ENCODE results near the gene SLAMF6.
"Not testable (repeated sequence)": the region's sequence is repeated elsewhere in the genome, so short reads cannot be mapped to it uniquely, and the experiment has no call there.

SLAMF6 gene

DNA sequence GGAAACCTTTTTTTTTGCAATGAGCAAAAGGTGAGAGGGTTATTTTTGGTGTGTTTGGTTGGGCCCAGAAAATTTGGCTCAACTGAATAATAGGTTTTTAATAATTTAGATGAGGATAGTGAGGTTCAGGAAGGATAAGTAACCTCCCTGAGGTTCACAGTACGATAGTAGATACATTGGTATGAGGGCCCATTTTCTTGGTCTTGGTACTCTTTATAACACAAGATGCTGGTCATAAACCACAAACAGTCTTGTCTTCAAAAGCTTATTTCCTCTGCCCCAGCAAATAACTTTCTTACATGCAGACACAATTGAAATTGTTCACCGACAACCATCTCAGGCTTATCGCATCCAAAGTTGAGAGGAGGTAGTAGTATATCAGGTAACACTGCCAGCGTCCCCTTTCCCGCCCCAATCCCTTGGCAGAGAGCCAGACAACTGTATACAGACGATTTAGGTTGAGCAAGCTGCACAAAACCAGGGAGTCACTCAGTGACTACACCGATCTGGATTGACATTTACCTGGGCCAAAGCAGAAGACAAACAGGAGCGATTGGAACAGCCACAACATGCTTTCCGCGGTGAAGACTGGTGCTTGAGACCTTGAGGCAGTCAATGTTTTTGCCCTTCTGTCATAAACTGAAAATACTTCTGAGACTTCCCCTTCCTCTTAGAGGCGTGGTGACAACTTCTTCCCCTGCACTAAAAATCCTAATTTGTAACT, at the start of gene SLAMF6:
TSS of gene SLAMF6 (minus strand) at position 634 of the 724 bp plus-strand sequence. CDS start at position 571, 63 bp downstream.
- peak; percentile 39 for DNase-seq

DNA sequence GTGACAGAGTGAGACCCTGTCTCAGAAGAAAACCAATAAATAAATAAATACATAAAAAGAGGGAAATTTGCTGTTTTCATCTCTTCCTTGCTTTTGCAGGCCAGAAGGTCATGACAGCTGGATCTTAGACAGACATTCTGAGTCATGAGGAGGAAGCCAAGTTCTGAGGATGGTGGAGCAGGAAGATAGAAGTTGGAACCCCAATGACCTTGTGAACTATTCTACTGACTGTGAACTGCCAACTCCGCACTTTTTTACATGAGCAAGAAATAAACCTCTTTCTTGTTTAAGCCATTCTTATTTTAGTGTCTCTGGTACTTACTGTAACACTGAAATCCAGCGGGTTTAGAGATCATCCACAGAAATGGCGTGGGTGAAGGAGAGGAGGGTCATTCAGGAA, 47.8 kb upstream of the SLAMF6 start:
- DNase-seq = peak; percentile 45

DNA sequence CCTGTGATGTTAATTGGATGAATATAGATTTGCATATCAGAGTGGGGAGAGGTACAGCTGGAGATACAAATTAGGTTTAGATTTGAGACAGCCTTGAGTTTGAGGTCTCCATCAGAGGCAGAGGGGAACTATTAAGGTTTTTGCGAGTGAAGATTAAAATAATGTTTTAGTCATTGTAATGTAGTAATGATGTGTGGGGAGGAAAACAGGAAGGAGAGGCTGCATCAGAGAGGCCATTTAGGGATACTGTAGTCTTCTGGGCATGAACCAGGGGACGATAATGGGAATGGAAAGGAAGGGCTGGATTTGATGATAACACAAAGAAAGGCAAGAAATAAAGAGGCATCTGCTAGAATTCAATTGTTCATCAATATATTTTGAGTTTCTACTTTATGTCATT, 46.8 kb upstream of the SLAMF6 start:
- no peak for DNase-seq

DNA sequence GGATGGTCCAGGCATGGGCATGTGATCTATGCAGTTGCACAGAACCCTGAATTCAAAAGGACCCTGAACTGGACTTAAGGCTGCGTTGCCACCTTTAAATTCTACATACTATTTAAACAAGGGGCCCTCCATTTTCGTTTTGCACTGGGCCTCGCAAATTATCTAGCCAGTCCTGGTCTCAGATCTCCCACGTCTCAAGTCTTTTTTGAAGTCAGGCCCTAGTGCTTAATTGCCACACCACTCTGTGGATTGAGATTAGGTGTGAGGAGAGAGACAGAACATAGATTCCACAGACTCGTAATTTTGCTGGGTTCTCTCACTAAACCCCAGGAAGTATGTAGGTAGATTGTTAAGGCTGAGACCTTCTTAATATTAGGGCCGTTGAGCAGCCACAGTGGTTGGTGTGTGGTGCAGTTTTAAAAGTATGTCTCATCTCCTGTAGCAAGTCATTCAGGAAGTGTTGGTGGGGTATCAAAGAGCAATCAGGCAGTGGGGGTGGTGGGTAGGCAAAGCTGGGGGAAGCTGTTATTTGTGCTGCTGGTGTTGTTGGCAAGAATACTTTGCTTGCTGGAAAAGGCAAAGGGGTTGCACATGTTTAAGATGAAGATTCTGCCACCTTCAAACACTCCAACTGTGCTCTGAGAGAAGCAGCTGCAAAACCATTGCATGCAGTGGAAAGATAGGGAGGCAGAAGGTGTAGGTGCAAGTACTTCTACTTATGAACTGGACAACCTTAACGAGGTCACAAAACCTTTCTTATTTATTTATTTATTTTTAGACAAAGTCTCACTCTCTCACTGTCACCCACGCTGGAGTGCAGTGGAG, 45.0 kb upstream of the SLAMF6 start:
- DNase-seq = no peak

DNA sequence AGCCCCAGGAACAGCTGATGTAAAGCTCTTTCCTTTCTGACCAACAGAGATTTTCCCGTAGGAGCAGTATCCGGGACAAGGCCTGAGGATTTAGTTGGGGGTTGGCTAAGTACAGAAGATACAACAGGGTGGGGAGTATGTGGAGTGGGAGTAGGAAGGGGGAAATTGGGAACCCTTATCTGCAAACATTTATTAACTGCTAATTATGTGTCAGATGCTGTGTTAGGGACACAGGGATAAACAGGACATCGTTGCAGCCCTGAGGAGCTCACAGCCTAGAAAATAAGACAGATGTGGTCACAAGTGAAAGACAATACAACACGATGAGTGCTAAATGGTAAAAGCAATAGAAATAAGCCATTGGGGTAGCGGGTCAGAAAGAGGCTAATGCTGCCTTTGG, 44.3 kb upstream of the SLAMF6 start:
- DNase-seq = no peak

DNA sequence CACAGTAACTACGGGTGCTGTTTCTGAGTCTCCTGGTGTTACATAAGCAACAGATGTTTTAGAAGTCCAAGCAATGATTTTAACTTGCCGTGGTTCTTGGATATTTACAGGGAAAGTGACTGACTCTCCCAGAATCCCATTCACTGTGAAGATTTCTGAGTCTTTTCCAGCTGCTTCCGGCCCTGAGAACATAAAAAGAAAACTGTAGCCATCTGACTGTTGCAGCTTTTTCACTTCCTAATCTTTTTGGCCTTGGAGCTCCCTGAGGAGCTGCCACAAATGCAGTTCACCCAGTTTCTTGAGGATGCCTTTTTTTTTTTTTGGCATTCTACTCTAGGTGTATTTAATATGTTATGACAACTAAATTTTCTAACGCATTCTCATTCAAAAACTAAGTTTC, 42.5 kb upstream of the SLAMF6 start:
- peak; percentile 58 for DNase-seq

DNA sequence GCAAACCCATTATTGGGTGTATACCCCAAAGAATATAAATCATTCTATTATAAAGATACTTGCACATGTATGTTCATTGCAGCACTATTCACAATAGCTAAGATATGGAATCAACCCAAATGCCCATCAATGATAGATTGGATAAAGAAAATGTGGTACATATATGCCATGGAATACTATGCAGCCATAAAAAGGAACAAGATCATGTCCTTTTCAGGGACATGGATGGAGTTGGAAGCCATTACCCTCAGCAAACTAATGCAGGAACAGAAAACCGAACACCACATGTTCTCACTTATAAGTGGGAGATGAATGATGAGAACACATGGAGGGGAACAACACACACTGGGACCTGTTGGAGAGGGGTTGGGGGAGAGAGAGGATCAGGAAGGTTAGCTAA, 40.2 kb upstream of the SLAMF6 start:
- DNase-seq = not testable (repeated sequence)

DNA sequence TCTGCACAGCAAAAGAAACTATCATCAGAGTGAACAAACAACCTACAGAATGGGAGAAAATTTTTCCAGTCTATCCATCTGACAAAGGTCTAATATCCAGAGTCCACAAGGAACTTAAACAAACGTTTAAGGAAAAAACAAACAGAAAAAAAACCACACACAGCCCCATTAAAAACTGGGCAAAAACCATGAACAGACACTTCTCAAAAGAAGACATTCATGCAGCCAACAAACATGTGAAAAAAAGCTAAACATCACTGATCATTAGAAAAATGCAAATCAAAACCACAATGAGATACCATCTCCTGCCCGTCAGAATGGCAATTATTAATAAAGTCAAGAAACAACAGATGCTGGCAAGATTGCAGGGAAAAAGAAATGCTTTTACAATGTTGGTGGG, 39.7 kb upstream of the SLAMF6 start:
- not testable (repeated sequence) for DNase-seq

DNA sequence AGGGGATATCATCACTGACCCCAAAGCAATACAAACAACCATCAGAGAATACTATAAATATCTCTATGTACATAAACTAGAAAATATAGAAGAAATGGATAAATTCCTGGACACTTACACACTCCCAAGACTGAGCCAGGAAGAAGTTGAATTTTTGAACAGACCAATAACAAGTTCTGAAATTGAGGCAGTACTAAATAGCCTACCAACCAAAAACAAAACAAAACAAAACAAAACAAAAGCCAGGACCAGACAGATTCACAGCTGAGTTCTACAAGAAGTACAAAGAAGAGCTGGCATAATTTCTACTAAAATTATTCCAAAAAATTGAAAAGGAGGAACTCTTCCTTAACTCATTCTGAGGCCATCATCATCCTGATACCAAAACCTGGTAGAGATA, 37.8 kb upstream of the SLAMF6 start:
- DNase-seq = no peak

DNA sequence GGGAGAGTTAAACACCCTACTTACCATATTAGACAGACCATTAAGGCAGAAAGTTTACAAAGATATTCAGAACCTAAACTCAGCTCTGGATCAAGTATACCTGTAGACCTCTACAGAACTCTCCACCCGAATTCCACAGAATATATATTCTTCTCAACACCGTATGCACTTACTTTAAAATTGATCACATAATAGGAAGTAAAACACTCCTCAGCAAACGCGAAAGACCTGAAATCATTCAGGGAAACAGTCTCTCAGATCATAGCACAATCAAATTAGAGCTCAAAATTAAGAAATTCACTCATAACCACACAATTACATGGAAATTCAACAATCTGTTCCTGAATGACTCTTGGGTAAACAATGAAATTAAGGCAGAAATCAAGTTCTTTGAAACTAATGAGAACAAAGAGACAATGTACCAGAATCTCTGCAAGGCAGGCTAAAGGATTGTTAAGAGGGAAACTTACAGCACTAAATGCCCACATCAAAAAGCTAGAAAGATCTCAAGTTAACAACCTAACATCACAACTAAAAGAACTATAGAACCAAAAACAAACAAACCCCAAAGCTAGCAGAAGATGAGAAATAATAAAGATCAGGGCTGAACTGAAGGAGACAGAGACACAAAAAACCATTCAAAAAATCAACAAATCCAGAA, 37.1 kb upstream of the SLAMF6 start:
- no peak for DNase-seq

DNA sequence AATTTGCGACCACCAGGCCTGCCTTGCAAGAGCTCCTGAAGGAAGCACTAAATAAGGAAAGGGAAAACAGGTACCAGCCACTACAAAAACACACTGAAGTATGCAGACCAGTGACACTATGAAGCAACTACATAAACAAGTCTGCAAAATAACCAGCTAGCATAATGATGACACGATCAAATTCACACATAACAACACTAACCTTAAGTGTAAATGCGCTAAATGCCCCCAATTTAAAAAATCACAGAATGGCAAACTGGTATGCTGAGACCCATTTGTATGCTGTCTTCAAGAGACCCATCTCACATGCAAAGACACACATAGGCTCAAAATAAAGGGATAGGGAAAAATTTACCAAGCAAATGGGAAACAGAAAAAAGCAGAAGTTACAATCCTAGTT, 36.4 kb upstream of the SLAMF6 start:
- not testable (repeated sequence) for DNase-seq

DNA sequence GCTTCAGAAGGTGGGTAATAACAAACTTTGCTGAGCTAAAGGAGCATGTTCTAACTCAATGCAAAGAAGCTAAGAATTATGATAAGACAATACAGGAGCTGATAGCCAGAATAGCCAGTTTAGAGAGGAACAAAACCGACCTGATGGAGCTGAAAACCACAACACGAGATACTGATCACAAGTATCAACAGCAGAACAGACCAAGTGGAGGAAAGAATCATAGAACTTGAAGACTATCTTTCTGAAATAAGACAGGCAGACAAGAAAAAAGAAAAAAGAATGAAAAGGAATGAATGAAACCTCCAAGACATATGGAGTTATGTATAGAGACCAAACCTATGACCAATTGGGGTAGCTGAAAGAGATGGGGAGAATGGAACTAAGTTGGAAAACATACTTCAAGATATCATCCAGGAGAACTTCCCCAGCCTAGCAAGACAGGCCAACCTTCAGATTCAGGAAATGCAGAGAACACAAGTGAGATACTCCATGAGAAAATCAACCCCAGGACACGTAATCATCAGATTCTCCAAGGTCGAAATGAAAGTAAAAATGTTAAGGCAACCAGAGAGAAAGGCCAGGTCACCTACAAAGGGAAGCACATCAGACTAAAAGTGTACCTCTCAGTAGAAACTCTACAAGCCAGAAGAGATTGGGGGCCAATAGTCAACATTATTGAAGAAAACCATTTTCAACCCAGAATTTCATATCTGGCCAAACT, 35.8 kb upstream of the SLAMF6 start:
- no peak for DNase-seq

DNA sequence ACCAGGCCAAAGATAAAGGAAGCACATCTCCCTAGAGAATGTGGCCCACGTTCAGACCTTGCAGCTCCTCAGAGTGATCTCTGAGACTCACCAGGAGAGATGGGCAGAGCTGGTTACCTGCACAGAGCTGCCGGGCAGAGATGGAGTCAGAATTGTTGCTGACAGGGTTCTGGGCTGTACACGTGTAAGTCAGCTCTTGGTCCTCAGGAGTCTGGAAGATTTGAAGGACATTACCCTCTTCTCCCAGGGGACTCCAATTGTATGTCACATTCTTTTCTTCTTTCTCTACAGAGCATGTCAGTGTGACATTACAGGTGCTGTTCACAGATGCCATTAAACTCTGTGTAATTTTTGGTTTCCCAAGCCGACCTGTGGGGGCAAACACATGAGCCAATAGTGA, 30.7 kb upstream of the SLAMF6 start:
- DNase-seq = no peak

DNA sequence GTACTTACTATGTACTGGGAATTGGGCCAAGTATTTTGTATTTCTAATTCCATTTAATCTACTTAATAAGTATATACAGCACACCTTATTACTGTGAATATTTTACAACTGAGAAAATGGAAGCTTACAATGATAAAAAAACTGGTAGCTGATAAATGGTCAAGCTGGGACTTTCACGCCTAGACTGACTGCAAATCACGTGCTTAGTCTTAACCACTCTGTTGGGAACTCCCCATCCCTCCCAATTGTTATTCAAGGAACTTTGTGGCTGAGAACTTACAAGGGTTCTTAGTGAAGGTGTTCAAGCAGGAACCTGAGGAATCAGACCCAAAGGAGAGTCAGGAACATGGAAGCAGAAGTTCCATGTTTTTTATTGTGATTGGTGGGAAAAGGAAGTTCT, 29.4 kb upstream of the SLAMF6 start:
- no peak for DNase-seq

DNA sequence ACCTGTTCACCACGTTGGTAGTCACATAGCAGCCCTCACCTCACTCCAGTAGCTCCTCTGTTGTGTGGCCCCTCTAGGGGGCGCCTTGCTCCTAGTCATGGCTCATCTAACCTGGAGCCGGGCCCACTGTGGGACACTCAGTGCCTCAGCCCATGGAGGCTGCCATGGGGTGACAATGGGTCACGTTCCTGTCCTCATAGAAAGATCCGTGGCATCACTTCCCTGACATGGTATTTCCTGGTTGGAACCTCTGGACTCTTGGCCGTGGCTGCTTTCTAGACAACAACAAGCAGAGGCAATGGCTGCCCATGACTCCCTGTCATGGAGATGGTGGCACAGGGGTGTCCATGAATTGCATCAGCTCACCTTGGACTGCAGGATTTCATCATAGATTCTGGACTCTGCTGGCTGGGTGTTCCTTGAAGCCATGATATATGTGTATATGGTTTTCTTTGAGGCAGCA, 27.5 kb upstream of the SLAMF6 start:
- no peak for DNase-seq

DNA sequence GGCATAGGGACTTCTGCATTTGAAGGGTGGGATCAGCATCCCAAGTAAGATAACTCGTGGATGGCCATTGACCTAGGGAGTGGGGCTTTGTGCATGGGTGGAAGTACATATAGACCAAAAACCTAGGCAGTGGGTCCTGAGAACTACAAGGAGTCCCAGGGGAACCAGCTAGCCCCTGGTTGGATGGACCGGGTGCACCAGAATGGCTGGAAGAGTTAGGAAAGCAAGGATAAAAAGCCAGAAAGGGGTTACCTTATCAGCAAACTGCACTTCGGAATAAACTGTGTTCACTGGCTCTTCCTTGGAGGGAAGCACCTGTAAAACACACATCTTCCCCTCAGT, 26.6 kb upstream of the SLAMF6 start:
- DNase-seq = no peak

DNA sequence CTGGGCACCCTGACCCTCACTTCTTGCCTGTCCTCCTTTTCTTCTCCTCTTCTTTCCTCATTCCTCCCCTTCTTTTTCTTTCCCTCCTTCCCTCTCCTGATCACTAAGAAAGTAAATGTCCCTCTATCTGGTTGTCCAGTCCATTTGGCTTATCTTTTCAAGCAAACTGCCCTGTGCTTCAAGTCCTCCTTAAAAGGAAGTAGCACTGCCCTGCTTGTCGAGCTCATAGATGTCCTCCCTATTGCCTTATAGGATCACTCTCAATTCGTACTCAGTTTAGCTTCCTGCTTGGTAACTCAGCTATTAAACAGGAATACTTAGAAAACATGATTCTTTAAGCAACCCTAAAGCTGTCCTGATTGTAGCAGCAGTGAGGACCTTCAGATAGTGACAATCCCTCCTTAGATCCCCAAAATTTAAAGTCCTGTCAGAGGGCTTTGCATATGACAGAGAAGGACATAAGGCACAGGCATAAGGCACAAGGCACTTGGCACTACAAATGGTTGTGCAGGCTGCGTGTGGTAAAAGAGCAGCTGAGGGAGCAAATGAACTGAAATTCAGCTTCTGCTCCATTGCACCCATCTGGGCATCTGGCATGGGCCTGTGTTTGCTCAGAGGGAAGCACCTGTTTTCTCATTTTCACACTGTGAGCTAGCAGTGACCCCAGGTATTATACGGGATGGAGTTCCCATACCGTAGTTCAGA, 26.1 kb upstream of the SLAMF6 start:
- DNase-seq = no peak

DNA sequence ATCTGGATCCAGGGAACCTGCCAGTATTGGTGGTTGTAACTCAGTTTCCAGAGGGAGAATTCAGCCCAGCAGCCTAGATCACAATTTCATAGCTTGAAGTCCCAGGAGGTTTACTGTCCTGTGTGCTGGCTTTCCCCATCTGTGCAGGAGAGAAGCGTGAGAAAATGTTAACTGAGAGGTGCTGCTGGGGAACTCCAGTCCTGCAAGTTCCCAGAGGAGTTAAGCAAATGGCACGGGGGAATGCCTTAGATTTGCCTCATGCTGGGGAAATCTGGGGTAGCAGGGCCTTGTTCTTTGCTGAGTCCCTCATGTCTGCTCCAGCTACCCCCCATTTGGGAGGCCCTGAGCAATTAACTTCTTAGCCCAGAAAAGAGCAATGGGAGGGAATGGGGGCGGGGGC, 25.1 kb upstream of the SLAMF6 start:
- no peak for DNase-seq

DNA sequence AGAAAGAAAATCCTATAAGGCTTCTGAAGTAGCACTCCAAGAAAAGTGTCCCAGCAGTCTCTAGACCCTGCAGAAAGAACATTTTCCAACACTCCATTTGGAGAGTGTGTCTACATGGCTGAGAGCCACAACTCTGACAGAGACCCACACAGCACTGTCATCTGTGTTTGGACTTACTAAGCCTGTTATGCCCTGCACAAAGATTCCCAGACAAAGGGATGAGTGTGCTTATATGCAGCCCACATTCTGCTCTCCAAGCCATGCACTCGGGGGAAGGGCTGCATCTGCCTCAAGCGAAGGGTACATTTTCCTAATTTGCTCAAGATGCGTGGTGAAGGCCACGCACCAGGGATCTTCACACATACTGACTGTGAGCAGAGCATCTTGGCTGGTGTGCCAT, 24.4 kb upstream of the SLAMF6 start:
- no peak for DNase-seq

DNA sequence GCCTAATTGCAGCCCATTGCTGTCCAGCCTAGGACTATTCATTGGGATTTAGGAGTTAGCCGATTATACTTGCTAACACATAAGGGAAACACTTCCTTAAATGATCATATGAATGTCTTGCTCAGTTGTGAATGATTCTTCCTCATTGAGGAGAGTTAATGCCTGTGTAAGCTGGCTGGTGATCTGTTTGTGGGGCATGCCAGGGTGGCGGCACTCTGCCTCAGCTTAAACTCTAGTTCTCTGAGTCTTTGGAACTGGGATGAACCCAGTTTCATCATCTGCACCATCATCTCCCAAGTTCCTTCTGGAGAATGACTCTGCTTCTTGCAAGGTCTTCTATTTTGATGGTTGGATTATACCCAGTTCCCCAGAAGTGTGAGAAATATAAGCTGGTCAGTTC, 23.9 kb upstream of the SLAMF6 start:
- peak; percentile 58 for DNase-seq

DNA sequence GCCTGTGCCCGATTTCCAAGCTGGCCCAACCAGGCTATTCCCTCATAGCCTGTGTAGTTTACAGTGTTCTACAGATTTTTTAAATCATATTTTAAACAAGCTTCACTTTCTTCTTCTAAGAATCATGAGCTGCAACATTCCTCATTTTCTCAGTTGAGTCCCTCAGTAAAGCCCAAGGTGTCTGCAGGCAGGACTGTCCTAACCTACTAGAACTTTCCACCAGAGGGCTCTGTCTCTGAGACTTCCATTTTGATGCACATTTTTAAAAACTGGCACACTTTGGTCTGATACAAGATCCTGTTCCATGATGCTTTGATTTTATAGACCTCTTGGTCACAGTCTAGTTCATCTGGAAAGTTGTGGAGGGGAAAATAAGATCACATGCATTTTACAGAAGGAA, 21.6 kb upstream of the SLAMF6 start:
- DNase-seq = peak; percentile 33

DNA sequence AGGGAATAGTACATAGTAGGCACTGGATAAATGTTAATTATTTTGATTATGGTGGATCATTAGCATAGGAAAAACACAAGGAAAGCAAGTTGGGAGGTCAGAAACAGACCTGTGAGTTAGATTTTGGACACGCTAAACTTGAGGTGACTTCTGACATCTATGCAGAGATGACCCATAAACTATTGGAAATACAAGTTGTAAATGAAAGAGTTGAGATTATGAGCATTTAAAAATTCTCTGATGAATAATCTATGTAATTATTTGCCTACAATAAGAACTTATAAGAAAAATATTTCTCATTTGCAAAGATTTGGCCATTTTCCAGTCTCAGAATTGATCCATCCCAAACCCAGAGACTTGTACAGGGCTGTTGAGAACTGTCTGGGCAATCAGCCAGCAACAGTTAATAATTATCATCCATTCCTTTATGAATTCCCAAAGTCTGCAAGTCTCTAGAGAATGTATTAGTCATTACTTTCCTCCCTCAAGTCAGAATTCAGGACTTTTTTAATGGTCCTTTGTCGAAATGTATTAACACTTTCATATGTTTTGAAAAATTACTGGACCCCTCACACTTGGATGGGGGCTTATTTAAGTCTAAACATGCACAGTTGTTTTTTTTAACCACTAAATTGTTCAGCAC, 19.4 kb upstream of the SLAMF6 start:
- no peak for DNase-seq

Measured in MV-4-11 (cell line).